Measurements from ENCODE around the gene PLD4.
"Not testable (repeated sequence)": the region's sequence is repeated elsewhere in the genome, so short reads cannot be mapped to it uniquely, and the experiment has no call there.

The PLD4 gene

DNA sequence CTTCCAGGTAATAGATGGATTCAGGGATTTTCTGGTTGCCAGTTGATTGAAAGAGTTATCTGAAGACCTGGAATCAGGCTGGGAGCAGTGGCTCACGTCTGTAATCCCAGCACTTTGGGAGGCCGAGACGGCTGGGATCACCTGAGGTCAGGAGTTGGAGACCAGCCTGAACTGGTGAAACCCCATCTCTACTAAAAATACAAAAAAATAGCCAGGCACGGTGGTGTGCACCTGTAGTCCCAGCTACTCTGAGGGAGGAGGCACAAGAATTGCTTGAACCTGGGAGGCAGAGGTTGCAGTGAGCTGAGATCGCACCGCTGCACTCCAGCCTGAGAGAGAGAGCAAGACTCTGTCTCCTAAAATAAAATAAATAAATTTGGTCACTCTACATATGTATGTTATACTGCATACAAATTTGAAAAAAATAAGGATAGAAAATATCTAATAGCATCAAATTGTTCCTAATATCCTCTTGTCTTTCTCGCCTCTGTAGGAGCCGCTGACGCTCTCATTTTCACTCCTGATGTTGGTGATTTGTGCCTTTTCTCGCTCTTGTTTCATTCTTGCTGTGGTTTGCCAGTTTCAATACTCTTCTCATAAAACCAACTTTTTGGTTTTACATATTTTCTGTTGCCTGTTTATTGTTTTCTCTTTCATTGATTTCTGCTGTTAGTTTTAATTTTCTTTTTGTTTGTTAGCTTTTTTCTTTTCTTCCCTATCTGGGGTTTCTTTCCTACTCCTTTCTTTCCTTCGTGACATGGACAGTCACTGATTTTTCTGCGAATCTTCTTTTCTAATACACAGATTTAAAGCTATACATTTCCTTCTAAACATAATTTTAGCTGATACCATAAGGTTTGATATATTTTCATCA lies 23.8 kb upstream of the PLD4 start:
- no peak for DNase-seq

DNA sequence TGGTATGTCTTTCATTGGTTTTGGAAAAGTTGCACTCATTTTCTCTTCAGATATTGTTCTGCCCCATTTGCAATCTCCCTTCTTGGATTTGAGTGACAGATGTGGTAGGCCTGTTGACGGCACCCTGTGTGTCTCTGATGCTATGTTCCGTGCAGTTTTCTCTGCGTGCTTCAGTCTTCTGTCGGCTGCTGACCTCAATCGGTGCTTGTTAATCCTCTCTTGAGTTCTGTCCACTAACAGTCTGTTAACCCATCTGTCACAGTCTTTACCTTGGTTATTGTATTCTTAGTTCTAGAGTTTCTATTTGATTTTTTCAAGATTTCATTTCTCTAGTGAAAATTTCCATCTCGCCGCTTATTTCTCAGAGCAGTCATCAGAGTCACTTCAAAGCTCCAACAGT lies 20.7 kb upstream of the PLD4 start:
- no peak for DNase-seq

DNA sequence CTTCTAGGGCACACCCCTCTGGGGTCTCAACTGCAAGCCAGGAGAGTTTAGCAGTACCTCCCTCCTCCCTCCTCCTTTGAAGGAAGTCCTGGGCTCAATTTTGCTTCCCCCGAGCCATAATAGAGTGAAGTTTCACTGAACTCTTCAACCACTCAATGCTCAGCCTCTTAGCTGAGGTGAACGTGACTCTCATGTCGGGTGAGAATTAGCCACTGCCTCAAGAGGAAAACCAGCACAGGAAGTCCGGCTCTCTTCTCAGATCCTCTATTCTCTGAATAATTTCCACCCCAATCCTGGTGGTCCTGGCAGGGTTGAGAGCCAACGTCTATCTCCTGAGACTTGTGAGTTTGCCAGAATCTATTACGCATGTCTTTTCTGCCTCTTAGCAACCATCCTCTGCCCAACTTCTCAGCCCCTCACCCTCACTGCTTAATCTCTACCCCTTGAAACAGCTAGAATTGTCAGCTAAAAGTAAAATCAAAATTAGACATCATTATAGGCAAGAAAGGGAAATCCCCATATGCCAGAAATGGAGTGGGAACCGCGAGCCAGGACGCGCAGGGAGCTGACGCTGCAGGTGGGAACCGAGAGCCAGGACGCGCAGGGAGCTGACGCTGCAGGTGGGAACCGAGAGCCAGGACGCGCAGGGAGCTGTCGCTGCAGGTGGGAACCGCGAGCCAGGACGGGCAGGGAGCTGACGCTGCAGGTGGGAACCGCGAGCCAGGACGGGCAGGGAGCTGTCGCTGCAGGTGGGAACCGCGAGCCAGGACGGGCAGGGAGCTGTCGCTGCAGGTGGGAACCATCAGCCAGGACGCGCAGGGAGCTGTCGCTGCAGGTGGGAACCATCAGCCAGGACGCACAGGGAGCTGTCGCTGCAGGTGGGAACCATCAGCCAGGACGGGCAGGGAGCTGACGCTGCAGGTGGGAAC lies 19.8 kb upstream of the PLD4 start:
- DNase-seq, result not testable (repeated sequence)

DNA sequence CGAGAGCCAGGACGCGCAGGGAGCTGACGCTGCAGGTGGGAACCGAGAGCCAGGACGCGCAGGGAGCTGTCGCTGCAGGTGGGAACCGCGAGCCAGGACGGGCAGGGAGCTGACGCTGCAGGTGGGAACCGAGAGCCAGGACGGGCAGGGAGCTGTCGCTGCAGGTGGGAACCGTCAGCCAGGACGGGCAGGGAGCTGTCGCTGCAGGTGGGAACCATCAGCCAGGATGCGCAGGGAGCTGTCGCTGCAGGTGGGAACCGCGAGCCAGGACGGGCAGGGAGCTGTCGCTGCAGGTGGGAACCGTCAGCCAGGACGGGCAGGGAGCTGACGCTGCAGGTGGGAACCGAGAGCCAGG lies 19.1 kb upstream of the PLD4 start:
- DNase-seq, result not testable (repeated sequence)

DNA sequence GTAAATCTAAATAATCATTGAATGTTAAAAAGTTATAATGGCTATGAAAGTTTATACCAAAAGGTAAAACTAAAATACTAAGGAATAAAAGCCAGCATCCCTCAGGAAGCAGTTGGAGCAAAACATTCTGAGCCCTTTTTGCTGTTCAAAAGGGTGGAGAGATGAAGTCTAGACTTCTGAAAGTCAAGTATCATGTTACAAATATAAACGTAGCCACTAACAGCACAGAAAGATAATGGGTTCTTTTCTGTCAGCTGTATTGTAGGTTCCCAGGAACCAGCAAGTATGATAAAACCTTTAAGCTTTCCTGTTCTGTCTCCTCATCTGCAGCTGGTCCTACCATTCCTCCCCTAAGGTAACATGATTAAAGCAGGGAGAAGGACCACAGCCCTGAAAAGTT lies 16.4 kb upstream of the PLD4 start:
- no peak for DNase-seq

DNA sequence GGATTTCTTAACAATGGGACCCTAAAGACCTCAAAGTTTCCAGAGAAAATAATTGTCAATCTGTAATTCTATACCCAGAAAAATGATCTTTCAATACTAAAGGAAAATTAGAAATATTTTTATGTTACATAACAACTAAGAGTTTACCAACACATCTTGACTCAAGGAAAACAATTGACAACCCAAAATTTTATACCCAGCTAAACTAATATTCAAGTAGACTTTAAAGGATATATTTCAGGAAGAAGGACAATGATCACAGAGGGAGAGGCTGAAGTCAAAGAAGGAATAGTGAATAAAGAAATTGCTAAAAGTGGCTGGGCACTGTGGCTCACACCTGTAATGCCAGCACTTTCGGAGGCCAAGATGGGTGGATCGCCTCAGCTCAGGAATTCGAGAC lies 12.6 kb upstream of the PLD4 start:
- no peak for DNase-seq

DNA sequence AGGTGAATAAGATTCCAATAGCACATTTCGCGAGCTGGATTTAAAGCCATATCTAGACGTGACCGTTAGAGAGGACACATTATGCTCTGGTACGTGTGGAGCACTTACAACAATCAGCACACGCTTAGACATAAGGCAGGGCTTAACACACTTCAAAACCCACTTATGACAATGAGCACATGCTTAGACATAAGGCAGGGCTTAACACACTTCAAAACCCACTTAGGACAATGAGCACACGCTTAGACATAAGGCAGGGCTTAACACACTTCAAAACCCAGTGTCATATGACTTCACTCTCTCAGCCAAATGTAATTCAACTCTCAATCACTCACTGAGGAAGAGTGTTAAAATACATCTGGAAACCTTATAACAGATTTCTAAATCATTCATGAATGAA lies 11.2 kb upstream of the PLD4 start:
- DNase-seq, result no peak

DNA sequence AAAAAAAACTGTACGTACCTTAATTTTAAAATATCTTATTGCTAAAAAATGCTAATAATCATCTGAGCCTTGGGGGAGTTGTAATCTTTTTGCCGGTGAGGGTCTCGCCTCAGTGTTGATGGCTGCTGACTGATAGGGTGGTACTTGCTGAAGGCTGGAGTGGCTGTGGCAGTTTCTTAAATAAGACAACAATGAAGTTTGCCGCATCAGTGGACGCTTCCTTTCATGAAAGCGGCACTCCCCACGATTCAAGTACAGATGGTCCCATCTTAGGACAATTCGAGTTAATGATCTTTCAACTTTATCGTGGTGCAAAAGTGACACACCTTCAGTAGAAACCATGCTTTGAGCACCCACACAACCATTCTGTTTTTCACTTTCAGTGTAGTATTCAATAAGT lies 7.6 kb upstream of the PLD4 start:
- DNase-seq, result no peak

DNA sequence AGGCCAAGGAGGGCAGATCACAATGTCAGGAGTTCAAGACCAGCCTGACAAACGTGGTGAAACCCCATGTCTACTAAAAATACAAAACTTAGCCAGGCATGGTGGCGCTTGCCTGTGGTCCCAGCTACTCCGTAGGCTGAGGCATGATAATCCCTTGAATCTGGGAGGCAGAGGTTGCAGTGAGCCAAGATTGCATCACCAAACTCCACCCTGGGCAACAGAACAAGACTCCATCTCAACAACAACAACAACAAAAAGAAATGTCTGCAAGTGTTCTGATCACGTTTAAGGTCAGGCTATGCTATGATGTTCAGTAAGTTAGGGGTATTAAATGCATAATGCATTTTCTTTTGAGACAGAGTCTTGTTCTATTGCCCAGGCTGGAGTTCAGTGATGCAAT lies 6.7 kb upstream of the PLD4 start:
- DNase-seq, result no peak

DNA sequence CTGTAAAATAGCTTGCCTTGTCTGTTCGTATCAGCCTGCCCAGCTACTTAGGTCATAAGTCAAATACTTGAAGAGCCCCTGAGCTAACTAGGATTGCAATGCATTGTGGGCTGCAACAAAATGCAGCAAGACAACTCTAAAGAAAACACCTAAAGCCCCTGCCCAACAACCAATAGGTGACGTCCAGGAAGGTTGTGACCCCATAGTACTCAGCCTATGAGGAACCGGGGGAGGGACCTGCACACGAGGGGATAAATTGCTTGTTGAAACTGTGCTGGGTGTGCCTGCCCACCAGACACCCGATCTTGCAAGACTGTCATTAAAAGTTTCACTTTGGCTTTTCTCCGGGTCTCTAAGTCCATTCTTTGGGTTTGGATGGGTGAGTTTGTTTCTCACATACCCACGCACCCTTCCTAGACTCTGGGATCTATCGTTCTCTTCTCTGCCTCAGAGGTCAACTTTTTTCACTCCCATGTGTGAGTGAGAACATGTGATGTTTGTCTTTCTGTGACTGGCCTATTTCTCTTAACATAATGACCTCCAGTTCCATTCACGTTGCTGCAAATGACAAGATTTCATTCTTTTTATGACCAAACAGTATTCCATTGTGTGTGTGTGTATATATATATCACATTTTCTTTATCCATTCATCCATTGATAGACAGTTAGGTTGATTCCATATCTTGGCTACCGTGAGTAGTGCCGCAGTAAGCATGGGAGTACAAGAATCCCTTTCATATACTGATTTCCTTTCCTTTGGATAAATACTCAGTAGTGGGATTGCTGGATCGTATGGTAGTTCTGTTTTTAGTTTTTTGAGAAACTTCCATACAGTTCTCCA lies 5.3 kb upstream of the PLD4 start:
- not testable (repeated sequence) for DNase-seq

DNA sequence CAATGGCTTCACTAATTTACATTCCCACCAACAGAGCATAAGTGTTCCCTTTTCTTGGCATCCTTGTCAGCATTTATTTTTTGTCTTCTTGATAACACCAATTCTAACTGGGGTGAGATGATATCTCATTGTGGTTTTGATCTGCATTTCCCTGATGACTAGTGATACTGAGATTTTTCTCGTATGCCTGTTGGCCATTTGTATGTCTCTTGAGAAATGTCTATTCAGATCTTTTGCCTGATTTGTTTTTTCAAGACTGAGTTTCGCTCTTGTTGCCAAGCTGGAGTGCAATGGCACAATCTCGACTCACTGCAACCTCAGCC lies 4.7 kb upstream of the PLD4 start:
- no peak for DNase-seq

DNA sequence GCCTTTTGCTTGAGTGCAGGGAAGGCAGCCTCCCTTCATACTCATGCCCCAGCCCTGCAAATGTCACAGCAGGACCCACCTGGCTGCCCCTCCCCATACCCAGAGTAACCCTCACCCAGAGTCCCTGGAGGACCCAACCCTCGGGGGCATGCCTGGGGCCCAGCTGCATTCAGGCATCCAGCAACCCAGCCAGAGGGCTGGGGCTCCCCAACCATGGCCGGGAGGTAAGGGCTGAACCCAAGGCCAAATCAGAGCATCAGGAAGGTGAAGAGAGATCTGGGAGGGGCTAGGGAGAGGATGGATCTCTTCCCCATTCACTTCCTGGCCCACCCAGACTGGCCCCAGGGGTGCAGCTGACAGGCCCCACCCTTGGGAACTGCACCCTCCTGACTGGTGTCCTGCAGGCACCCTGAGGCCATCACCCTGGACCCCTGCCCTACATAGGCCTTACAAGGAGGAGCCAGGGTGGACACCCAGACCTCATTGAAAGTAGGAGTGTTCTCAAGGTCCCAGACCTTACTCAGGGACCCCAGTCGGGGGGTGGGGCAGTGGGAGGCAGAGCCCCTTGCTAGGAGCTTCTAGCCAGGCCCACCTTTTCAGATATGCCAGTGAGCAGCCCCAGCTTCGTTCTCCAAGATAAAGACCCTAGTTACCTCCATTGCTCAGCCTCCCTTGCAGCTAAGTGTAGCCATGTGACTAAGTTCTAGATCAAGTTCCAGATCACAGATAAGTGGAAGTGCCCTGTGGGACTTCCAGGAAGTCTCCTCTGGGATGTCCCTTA lies 849 bp upstream of the PLD4 start:
- no peak for DNase-seq

DNA sequence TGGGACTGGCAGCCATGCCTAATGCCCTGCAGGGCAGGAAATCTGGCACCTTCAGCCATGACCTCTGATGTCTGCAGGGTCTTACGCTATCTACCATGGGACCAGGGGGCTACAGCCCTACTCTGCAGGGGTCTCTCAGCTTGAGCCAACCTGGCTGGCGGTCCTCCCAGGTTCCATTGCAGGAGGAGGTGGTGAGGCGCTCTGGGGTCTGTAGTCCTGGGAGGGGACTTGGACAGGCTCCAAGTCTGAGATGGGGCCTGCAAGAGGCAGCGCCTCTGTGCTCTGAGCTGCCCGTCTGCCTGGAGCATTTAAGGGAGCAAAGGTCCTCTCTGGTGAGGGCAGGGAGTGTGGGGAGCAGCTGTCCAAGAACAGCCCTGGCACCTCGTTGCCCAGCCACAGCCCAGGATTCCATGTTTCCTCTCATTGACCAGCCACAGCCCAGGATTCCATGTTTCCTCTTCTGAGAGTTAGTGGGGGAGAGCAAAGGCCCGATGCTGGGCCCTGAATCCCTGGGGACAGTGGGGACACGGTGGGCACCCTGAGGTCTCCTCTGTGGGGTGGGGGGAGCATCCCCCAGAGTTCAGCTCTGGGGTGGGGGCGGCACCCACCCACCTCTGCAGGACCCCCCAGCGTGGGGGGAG lies 655 bp downstream of the PLD4 start:
- DNase-seq, result no peak

DNA sequence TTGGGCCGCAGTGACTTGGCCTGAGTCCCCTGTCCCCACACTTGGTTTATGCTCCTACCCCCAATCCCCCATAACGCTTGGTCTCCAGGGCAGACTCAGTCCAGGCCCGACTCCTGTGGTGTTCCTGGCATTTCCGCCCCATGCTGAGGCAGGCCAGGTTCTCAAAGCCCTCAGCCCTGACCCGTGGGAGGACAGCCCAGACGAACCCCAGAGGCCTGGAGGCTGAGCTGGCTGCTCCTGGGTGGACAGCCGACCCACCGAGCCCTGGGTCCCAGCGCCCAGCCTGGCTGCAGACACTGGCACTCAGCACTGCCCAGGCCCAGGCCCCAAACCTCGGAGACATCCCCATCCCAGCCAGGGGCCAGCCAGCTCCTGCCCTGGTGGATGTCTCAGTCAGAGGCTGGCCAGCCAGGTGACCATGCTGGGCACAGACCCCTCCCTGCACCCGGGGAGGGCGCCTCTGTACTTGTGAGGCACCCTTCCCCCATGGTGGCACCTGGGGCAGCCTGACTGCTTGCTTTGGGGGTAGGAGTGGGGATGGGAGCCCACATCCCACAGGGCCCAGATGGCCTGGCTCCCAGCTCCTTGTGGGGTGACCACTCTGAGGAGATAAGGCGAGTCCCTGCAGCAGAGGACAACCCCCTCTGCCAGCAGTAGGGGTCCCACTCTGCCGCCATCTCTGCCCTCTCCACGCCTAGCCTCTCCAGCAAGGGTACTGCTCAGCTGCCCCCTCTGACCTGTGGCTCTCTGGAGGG lies 1.4 kb downstream of the PLD4 start:
- DNase-seq, result no peak

DNA sequence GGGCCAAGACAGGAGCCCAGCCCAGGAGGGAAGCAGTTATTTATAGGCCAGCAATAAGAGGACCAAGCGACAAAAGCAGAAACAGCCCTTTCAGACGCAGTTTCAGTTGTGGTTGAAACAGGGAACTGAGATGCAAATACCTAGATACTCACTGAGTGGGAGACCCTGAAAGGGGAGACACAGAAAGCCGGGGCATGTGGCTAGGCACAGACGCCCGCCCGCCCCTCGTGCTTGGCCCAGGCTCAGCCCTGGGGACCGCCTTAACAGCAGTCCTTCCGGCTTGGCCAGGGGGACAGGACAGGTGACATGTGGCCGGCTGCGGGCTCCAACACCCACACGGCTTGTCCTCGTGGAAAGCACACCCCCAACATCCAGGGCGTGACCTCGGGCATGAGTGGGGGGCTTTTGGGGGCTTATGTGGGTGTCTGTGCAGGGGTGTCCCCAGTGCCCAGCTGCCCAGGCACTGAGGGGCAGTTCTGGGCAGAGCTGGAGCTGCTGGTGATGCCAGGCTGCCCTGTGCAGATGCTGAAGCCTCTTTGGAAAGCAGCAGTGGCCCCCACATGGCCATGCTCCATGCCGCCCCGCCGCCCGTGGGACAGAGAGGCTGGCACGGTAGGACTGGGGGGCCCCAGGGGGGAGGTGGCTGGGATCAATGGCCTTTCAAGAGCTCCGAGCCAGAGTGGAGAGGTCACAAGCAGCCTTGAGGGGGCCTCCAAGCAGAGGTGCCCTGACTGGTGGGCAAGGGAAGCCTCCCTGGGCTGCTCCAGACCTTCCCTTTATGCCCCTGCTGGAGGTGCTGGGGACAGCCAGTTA lies 2.1 kb downstream of the PLD4 start:
- DNase-seq, result peak; percentile 49

DNA sequence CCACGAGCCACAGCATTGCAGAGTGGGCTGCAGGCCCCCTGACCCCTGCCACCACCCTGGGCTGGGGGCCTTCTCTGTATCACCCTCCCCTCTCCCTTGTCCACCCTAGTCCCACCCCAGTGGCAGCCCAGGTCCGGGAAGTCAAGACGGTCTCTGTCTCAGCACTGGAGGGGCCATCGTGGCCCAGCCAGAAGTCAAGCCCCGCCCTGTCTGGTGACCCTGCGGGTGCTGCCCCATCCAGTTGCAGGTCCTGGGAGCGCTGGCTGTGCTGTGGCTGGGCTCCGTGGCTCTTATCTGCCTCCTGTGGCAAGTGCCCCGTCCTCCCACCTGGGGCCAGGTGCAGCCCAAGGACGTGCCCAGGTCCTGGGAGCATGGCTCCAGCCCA lies 2.7 kb downstream of the PLD4 start:
- no peak for DNase-seq

DNA sequence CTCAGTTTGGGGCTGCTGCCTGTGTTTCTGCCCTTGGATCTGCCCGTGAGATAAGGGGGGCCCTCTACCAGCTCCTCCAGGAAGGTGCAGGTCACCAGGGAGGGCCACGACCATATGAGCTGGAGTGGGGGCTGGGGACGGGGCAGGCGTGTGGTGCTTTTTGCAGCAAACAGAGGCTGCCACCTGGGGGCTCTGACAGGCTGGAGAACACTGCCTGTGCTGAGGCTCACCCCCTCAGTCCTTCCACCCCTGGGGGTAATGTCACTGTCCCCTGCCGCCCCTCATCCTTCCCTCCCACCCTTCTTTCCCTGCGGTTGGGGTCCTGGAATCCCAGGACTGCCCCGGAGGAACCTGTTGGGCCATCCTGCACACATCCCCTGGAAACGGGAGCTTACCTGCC lies 3.2 kb downstream of the PLD4 start:
- DNase-seq, result no peak

DNA sequence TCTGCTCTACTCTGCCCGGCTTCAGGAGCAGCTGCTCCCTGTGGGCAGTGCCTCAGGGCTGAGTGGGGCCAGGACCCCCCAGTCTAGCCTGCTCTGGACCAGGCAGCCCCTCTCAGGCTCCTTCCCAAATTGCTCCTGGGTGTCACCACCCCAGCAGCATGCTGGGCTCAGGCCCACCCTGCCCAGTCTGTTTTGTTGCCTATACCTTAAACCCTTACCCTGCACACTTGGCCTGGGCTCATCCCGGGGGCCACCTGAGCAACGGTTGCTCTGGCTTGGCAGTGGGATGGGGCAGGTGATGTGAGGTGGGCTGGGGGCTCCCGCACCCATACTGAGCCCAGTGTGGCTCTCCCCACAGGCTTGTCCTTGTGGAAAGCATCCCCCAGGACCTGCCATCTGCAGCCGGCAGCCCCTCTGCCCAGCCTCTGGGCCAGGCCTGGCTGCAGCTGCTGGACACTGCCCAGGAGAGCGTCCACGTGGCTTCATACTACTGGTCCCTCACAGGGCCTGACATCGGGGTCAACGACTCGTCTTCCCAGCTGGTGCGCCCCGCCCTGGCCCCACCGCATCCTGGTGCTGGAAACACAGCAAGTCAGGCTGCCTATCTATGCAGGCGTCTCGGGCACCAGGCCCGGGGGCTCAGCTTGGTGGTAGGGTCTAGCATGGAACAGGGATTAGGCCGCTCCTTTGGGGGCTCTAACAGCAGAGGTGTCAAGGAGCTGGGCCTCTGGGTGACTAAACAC lies 3.9 kb downstream of the PLD4 start:
- no peak for DNase-seq

All from CD4-positive, alpha-beta T cell treated with Interferon gamma for 1 hour (primary cell).